Ascending aorta (tissue), 2 donors: ENCODE results near the gene CBFA2T2. TPM values are rescaled to one million over a fixed set of nuclear protein-coding genes. Genes with fewer than 3 reads are reported as not detected.
"Not testable (repeated sequence)": the region's sequence is repeated elsewhere in the genome, so short reads cannot be mapped to it uniquely, and the experiment has no call there.

Experiments
- DNase-seq, 2 donors: peaks; one replicate each; pipeline ENCODE4 v3.0.0-alpha.2; 2019; ENCODE audit warnings: low spot score in 2 of 2
- H3K27ac ChIP-seq, 2 donors: fragments of 200-600 bp; sonication (generic); one replicate each; pipeline ENCODE4 v1.5.1; 2016 to 2017; ENCODE audit warnings: mild to moderate bottlenecking in 1 of 2
- H3K27me3 ChIP-seq: fragments of 200-600 bp; sonication (generic); one replicate; pipeline ENCODE4 v1.5.1; 2017
- H3K36me3 ChIP-seq, 2 donors: fragments of 200-600 bp; sonication (generic); one replicate each; pipeline ENCODE4 v1.5.1; 2016
- H3K4me1 ChIP-seq, 2 donors: fragments of 200-600 bp; sonication (generic); one replicate each; pipeline ENCODE4 v1.5.1; 2016 to 2017; ENCODE audit warnings: mild to moderate bottlenecking in 1 of 2
- H3K4me3 ChIP-seq, 2 donors: fragments of 200-600 bp; sonication (generic); one replicate each; pipeline ENCODE4 v1.5.1; 2016 to 2017; ENCODE audit warnings: mild to moderate bottlenecking in 1 of 2
- H3K9me3 ChIP-seq, 2 donors: fragments of 200-600 bp; sonication (generic); one replicate each; pipeline ENCODE4 v1.5.1; 2016
- CTCF ChIP-seq, 3 experiments: fragments of 200-600 bp in 2 of 3; fragments of 450-650 bp in 1 of 3; sonication (generic) in 2 of 3; IDR thresholded peaks; one replicate each; pipeline ENCODE4 v1.5.1; 2016 to 2019; ENCODE audit warnings: antibody characterized with exemption in 3 of 3, mild to moderate bottlenecking in 1 of 3, moderate library complexity in 1 of 3
- intact Hi-C: fragments of 100-400 bp; cut with DNase I; formaldehyde crosslinking; loops from one replicate; pipeline ENCODE4 v1.15.1; 2023
- total RNA-seq: library from RNA; depleted of rRNA; stranded (reverse); fragments of >200 nt; gene quantifications from one replicate; pipeline ENCODE4 v1.1.0, GENCODE V29; 2016

The CBFA2T2 gene
- 22.4 TPM for total RNA-seq

- Histone ChIP-seq H3K27ac (peak within 1 kb of the TSS; percentile 95 to 96), H3K4me1 (peaks cover 0 to 18% of the 10 kb centered on the region in 2 donors), H3K4me3 (peak within 1 kb of the TSS; percentile 65 to 91), H3K27me3 (no peaks in the 10 kb centered on the region), H3K9me3 (no peaks in the 10 kb centered on the region), H3K36me3 (no peaks in the 10 kb centered on the region)
- intact Hi-C loops, result loop anchor here (2.0 to 5.0 kb wide), 3 partner anchors 67 to 157 kb away; no protein-coding TSS in a partner anchor
- TF ChIP-seq CTCF (IDR thresholded peaks at IDR 0.05), result no peak
- DNase-seq, result peak in 1 of 2 donors; percentile 67
These were observed at the start of gene CBFA2T2 for GRCh38 chr20:33490023-33490933. CBFA2T2 (plus strand) TSS chr20:33490096; CDS start chr20:33490268, 172 bp downstream.

- not testable (repeated sequence) for H3K27me3 ChIP-seq, H3K9me3 ChIP-seq, H3K4me3 ChIP-seq, DNase-seq, H3K36me3 ChIP-seq
- peaks cover 14 to 33% of the 10 kb centered on the region in 2 donors for H3K4me1 ChIP-seq
- intact Hi-C loops, result loop anchor here (5.0 to 10.0 kb wide), 4 partner anchors 38 to 674 kb away; partner anchors contain the start of genes ACTL10, CDK5RAP1 and EIF2S2
- H3K27ac ChIP-seq, result peak overlapping the region; percentile 85 to 91
These were observed 49.3 kb upstream of the CBFA2T2 start for GRCh38 chr20:33440562-33440961.

- peak overlapping the region; percentile 85 to 91 for H3K27ac ChIP-seq
- no peaks in the 10 kb centered on the region for H3K9me3 ChIP-seq
- intact Hi-C loops, result loop anchor here (5.0 to 10.0 kb wide), 4 partner anchors 39 to 673 kb away; partner anchors contain the start of genes ACTL10, CDK5RAP1 and EIF2S2
- no peaks in the 10 kb centered on the region for H3K27me3 ChIP-seq
- H3K4me1 ChIP-seq, result peaks cover 14 to 33% of the 10 kb centered on the region in 2 donors
- H3K4me3 ChIP-seq, result no peak overlapping the region
- no peak for TF ChIP-seq CTCF (IDR thresholded peaks at IDR 0.05)
- H3K36me3 ChIP-seq, result no peaks in the 10 kb centered on the region
- no peak for DNase-seq
These were observed 48.5 kb upstream of the CBFA2T2 start for GRCh38 chr20:33441142-33441955.

- no peaks in the 10 kb centered on the region for H3K36me3 ChIP-seq
- H3K4me3 ChIP-seq, result peak overlapping the region; percentile 78 to 85
- TF ChIP-seq CTCF (IDR thresholded peaks at IDR 0.05), result no peak
- intact Hi-C loops, result loop anchor here (1.0 to 10.0 kb wide), 5 partner anchors 19 to 672 kb away; partner anchors contain the start of genes ACTL10, CDK5RAP1 and EIF2S2
- H3K27ac ChIP-seq, result peak overlapping the region; percentile 85 to 91
- H3K4me1 ChIP-seq, result peaks cover 14 to 29% of the 10 kb centered on the region in 2 donors
- no peaks in the 10 kb centered on the region for H3K9me3 ChIP-seq
- DNase-seq, result no peak
- H3K27me3 ChIP-seq, result no peaks in the 10 kb centered on the region
These were observed 47.5 kb upstream of the CBFA2T2 start for GRCh38 chr20:33442136-33443005.

GRCh38 chr20:33443006-33443511 is 46.8 kb upstream of the CBFA2T2 start:
- Histone ChIP-seq H3K36me3 (no peaks in the 10 kb centered on the region), H3K27me3 (no peaks in the 10 kb centered on the region), H3K4me3 (peak overlapping the region; percentile 78 to 85), H3K9me3 (no peaks in the 10 kb centered on the region), H3K4me1 (peaks cover 9 to 23% of the 10 kb centered on the region in 2 donors), H3K27ac (peak overlapping the region; percentile 85 to 91)
- intact Hi-C loops, result loop anchor here (1.0 to 10.0 kb wide), 5 partner anchors 20 to 672 kb away; partner anchors contain the start of genes ACTL10, CDK5RAP1 and EIF2S2
- DNase-seq, result peak in 1 of 2 donors; percentile 71
- peak in 1 of 3 experiments; percentile 8 for TF ChIP-seq CTCF (IDR thresholded peaks at IDR 0.05)
